Ishikawa (cell line): ENCODE measurements around the gene ATP6V1F.

Experiments
- CEBPB ChIP-seq: IDR thresholded peaks from 2 replicates; pipeline ENCODE4 v1.6.1; 2012
- CREB1 ChIP-seq: IDR thresholded peaks from 2 replicates; pipeline ENCODE4 v1.6.1; 2012; ENCODE audit warnings: low read depth
- EGR1 ChIP-seq: IDR thresholded peaks from 2 replicates; pipeline ENCODE4 v1.6.1; 2012
- EP300 ChIP-seq: IDR thresholded peaks from 2 replicates; pipeline ENCODE4 v1.6.1; 2012; ENCODE audit warnings: borderline replicate concordance
- FOXM1 ChIP-seq: IDR thresholded peaks from 2 replicates; pipeline ENCODE4 v1.6.1; 2012; ENCODE audit warnings: low read depth, borderline replicate concordance
- MAX ChIP-seq: IDR thresholded peaks from 2 replicates; pipeline ENCODE4 v1.6.1; 2012
- NFIC ChIP-seq: IDR thresholded peaks from 2 replicates; pipeline ENCODE4 v1.6.1; 2012
- RAD21 ChIP-seq: IDR thresholded peaks from 2 replicates; pipeline ENCODE4 v1.6.1; 2012; ENCODE audit warnings: low read depth
- REST ChIP-seq: IDR thresholded peaks from 2 replicates; pipeline ENCODE4 v1.6.1; 2012; ENCODE audit warnings: low read depth, mild to moderate bottlenecking
- TAF1 ChIP-seq: IDR thresholded peaks from 2 replicates; pipeline ENCODE4 v1.6.1; 2012; ENCODE audit warnings: low read depth, mild to moderate bottlenecking
- TCF12 ChIP-seq: IDR thresholded peaks from 2 replicates; pipeline ENCODE4 v1.6.1; 2012; ENCODE audit warnings: low read depth
- TEAD4 ChIP-seq: IDR thresholded peaks from 2 replicates; pipeline ENCODE4 v1.6.1; 2012
- YY1 ChIP-seq: IDR thresholded peaks from 2 replicates; pipeline ENCODE4 v1.6.1; 2012; ENCODE audit warnings: low read depth
- ZBTB7A ChIP-seq: IDR thresholded peaks from 2 replicates; pipeline ENCODE4 v1.6.1; 2012; ENCODE audit warnings: low read depth
- TF ChIP-seq, protein P1 (sequence below): IDR thresholded peaks from 2 replicates; pipeline ENCODE4 v1.6.1; 2012

ATP6V1F gene

DNA sequence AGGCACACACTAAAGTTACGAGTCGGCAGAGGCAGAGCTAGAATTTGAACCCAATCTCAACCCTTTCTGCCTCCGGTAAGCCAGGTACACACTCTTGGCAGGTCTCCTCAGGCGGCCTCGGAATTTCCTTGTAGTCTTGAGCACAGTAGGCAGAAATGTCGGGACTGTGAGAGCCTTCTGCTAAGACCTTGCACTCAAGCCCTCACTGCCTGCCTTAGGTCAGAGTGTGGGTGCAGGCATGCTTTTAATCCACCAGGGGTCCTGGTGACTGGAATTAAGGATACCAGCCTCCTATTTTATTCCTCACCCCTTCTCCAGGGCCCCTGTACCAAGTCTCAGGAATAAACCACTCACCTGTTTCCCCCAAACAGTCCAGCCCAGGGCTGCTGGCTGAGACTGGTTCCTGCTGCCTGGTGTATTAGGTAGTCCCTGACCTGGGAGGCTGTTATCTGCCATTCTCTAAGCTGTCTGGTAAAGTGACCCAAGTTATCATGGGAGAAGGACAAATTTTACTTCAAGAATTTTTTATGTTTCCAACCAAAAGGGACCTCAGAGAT lies 855 bp downstream of the ATP6V1F start:
- TF ChIP-seq FOXM1 (no peak), NFIC (no peak), TAF1 (no peak), EP300 (no peak), EGR1 (no peak)
- TF ChIP-seq, protein P1, sequence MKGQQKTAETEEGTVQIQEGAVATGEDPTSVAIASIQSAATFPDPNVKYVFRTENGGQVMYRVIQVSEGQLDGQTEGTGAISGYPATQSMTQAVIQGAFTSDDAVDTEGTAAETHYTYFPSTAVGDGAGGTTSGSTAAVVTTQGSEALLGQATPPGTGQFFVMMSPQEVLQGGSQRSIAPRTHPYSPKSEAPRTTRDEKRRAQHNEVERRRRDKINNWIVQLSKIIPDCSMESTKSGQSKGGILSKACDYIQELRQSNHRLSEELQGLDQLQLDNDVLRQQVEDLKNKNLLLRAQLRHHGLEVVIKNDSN = no peak

DNA sequence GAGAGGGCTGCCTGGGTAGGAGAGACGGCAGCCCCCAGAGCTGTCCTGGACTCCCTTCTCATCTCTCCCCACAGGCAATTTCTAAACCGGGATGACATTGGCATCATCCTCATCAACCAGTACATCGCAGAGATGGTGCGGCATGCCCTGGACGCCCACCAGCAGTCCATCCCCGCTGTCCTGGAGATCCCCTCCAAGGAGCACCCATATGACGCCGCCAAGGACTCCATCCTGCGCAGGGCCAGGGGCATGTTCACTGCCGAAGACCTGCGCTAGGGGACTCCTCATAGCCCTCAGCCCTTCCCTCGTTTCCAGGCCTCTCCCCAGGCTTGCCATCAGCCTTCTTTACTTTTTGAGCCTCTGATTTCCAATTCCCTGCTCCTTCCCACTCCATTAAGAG lies 2.6 kb downstream of the ATP6V1F start:
- TF ChIP-seq, protein P1 = no peak
- TF ChIP-seq YY1 (no peak), TEAD4 (no peak), EP300 (no peak), TAF1 (no peak), CEBPB (no peak), FOXM1 (no peak), EGR1 (no peak), NFIC (no peak), ZBTB7A (no peak), TCF12 (no peak), REST (no peak), CREB1 (no peak), RAD21 (no peak), MAX (no peak)

- TF ChIP-seq CREB1 (no peak), RAD21 (no peak), ZBTB7A (no peak), MAX (no peak), EGR1 (no peak), YY1 (no peak), TEAD4 (no peak), FOXM1 (no peak), TAF1 (no peak), REST (no peak), CEBPB (no peak), NFIC (no peak), EP300 (no peak), TCF12 (no peak)
- TF ChIP-seq, protein P1 = no peak
These were observed 3.6 kb downstream of the ATP6V1F start for GRCh38 chr7:128865996-128866877.

DNA sequence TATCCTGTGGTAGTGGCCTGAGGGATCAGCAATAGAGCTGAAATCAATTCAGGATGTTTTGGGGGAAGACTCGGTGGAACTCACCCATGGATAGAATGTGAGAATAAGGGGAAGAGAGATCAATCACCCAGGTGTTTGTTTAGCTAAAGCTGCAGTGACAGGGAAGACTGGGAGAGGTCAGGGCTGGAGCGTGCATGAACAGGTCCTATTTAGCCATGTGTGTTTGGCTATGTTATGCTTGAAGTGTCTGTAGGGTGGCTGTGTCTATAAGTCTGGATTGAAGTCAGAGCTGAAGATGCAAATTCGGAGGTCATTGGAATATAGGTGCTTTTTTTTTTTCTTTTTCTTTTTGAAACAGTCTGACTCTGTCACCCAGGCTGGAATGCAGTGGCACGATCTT lies 4.6 kb downstream of the ATP6V1F start:
- TF ChIP-seq RAD21 (no peak), TAF1 (no peak), CEBPB (no peak), CREB1 (no peak), TEAD4 (no peak), EGR1 (no peak), REST (no peak), TCF12 (no peak)
- TF ChIP-seq, protein P1 = no peak
